HG03280 (cell line): ENCODE measurements around the gene PPIL1.

Experiments used
- ATAC-seq: cut with Tn5 transposase; IDR thresholded peaks from one replicate; pipeline ENCODE4 v1.9.1; 2021; ENCODE audit warnings: mild to moderate bottlenecking, moderate library complexity; ENCODE audit not compliant: unreplicated experiment

The PPIL1 gene

GRCh38 chr6:36857325-36857724 lies 17.3 kb downstream of the PPIL1 start:
- no peak for ATAC-seq

- ATAC-seq: no peak
Observed at GRCh38 chr6:36856277-36856676, 18.3 kb downstream of the PPIL1 start.

- ATAC-seq: no peak
Observed at GRCh38 chr6:36855750-36856149, 18.9 kb downstream of the PPIL1 start.

- no peak for ATAC-seq
Observed at GRCh38 chr6:36853325-36853724, 21.3 kb downstream of the PPIL1 start.

GRCh38 chr6:36852481-36853147 lies 22.0 kb downstream of the PPIL1 start:
- ATAC-seq: no peak

- no peak for ATAC-seq
Observed at GRCh38 chr6:36851626-36852025, 23.0 kb downstream of the PPIL1 start.

- no peak for ATAC-seq
Observed at GRCh38 chr6:36851149-36851614, 23.4 kb downstream of the PPIL1 start.

GRCh38 chr6:36850021-36850420 lies 24.6 kb downstream of the PPIL1 start:
- no peak for ATAC-seq

- ATAC-seq: no peak
Observed at GRCh38 chr6:36848658-36849441, 25.8 kb downstream of the PPIL1 start.

GRCh38 chr6:36847991-36848390 lies 26.6 kb downstream of the PPIL1 start:
- ATAC-seq: no peak

GRCh38 chr6:36847152-36847551 lies 27.5 kb downstream of the PPIL1 start:
- ATAC-seq: no peak

GRCh38 chr6:36845233-36845632 lies 29.4 kb downstream of the PPIL1 start:
- no peak for ATAC-seq

GRCh38 chr6:36844232-36845170 lies 30.1 kb downstream of the PPIL1 start:
- no peak for ATAC-seq

- ATAC-seq: no peak
Observed at GRCh38 chr6:36843170-36843569, 31.4 kb downstream of the PPIL1 start.

GRCh38 chr6:36841756-36842155 lies 32.8 kb downstream of the PPIL1 start:
- no peak for ATAC-seq

- ATAC-seq: no peak
Observed at GRCh38 chr6:36840432-36841403, 33.9 kb downstream of the PPIL1 start.

GRCh38 chr6:36839749-36840431 lies 34.7 kb downstream of the PPIL1 start:
- ATAC-seq: no peak

- ATAC-seq: no peak
Observed at GRCh38 chr6:36838896-36839748, 35.5 kb downstream of the PPIL1 start, which contains the start of gene CPNE5. CPNE5 (minus strand) TSS chr6:36839444; CDS start chr6:36839377, 67 bp downstream.
